ENCODE results near the gene FAM136A. TPM values are rescaled to one million over a fixed set of nuclear protein-coding genes. Genes with fewer than 3 reads are reported as not detected.
"Not testable (repeated sequence)": the region's sequence is repeated elsewhere in the genome, so short reads cannot be mapped to it uniquely, and the experiment has no call there.

Gene FAM136A
- total and polyA plus RNA-seq, 8 donors, result 5.3 to 49.8 (median 36.3) TPM

- H3K4me3 ChIP-seq, result peak overlapping the region; percentile 72 to 93 (median 86)
- 34 to 49% (median 41%) methylated on average over 11 of the region's 11 CpGs for WGBS, 5 donors
- intact Hi-C loops (cut with DNase I; ENCODE audit: low total_unique reads), result not testable (repeated sequence)
These were observed 304 bp upstream of the FAM136A start for GRCh38 chr2:70302195-70302546.

GRCh38 chr2:70300771-70301343, 1.0 kb downstream of the FAM136A start:
- Histone ChIP-seq H3K4me3 (peak overlapping the region; percentile 72 to 93 (median 86)), H3K4me1 (peaks cover 6 to 26% (median 21%) of the 10 kb centered on the region in 4 donors), H3K27me3 (no peaks in the 10 kb centered on the region), H3K27ac (peak overlapping the region; percentile 84 to 91 (median 89)), H3K9me3 (no peaks in the 10 kb centered on the region), H3K36me3 (peaks cover 4 to 48% (median 43%) of the 10 kb centered on the region in 4 donors)
- DNase-seq, result peak in 1 of 2 donors; percentile 22
- WGBS, 5 donors, result 47 to 55% (median 52%) methylated on average over 10 of the region's 10 CpGs
- TF ChIP-seq POLR2AphosphoS5 (IDR thresholded peaks at IDR 0.05), result no peak
- no peak for TF ChIP-seq EP300 (IDR thresholded peaks at IDR 0.05)
- TF ChIP-seq POLR2A (IDR thresholded peaks at IDR 0.05), result no peak
- TF ChIP-seq CTCF (IDR thresholded peaks at IDR 0.05), result no peak
- intact Hi-C loops (cut with DNase I; ENCODE audit: low total_unique reads), result no loop called here

More at GRCh38 chr2:70302195-70302546, 304 bp upstream of the FAM136A start:
- Histone ChIP-seq H3K36me3 (peaks cover 0 to 35% (median 33%) of the 10 kb centered on the region in 4 donors), H3K27ac (peak overlapping the region; percentile 84 to 91 (median 89)), H3K4me1 (peaks cover 6 to 26% (median 21%) of the 10 kb centered on the region in 4 donors)
- not testable (repeated sequence) for H3K27me3 ChIP-seq, DNase-seq, H3K9me3 ChIP-seq
- peak in 1 of 7 experiments; percentile 35 for TF ChIP-seq CTCF (IDR thresholded peaks at IDR 0.05)

GRCh38 chr2:70297828-70298227, 4.0 kb downstream of the FAM136A start:
- 89 to 97% (median 94%) methylated on average over 4 of the region's 4 CpGs for WGBS, 5 donors

GRCh38 chr2:70283500-70284191, 18.2 kb downstream of the FAM136A start:
- Histone ChIP-seq H3K27me3 (no peaks in the 10 kb centered on the region), H3K4me3 (no peak overlapping the region), H3K4me1 (peaks cover 0 to 34% (median 22%) of the 10 kb centered on the region in 4 donors), H3K36me3 (peaks cover 57 to 100% (median 99%) of the 10 kb centered on the region in 4 donors), H3K9me3 (no peaks in the 10 kb centered on the region), H3K27ac (no peak overlapping the region)
- 62 to 77% (median 69%) methylated on average over 5 of the region's 5 CpGs for WGBS, 5 donors
- no peak for TF ChIP-seq POLR2AphosphoS5 (IDR thresholded peaks at IDR 0.05)
- TF ChIP-seq EP300 (IDR thresholded peaks at IDR 0.05), result no peak
- no peak for TF ChIP-seq POLR2A (IDR thresholded peaks at IDR 0.05)
- no peak for TF ChIP-seq CTCF (IDR thresholded peaks at IDR 0.05)
- intact Hi-C loops (cut with DNase I; ENCODE audit: low total_unique reads), result no loop called here
- no peak for DNase-seq

More at GRCh38 chr2:70297828-70298227, 4.0 kb downstream of the FAM136A start:
- H3K4me3 ChIP-seq; H3K27ac ChIP-seq; H3K9me3 ChIP-seq; H3K27me3 ChIP-seq; intact Hi-C loops (cut with DNase I; ENCODE audit: low total_unique reads); DNase-seq: not testable (repeated sequence)
- H3K4me1 ChIP-seq, result peaks cover 6 to 27% (median 23%) of the 10 kb centered on the region in 4 donors
- H3K36me3 ChIP-seq, result peaks cover 4 to 50% (median 43%) of the 10 kb centered on the region in 4 donors

GRCh38 chr2:70282439-70282838, 19.4 kb downstream of the FAM136A start:
- Histone ChIP-seq H3K36me3 (peaks cover 49 to 100% (median 98%) of the 10 kb centered on the region in 4 donors), H3K4me3 (no peak overlapping the region), H3K27ac (no peak overlapping the region), H3K9me3 (no peaks in the 10 kb centered on the region), H3K4me1 (peaks cover 0 to 34% (median 23%) of the 10 kb centered on the region in 4 donors), H3K27me3 (no peaks in the 10 kb centered on the region)
- DNase-seq, result no peak
- WGBS, 5 donors, result 54 to 77% (median 55%) methylated on average over 5 of the region's 5 CpGs
- intact Hi-C loops (cut with DNase I; ENCODE audit: low total_unique reads), result no loop called here
- TF ChIP-seq EP300 (IDR thresholded peaks at IDR 0.05) (no peak), CTCF (IDR thresholded peaks at IDR 0.05) (no peak), POLR2A (IDR thresholded peaks at IDR 0.05) (no peak), POLR2AphosphoS5 (IDR thresholded peaks at IDR 0.05) (no peak)
